HepG2 (cell line): Measurements from ENCODE around the gene GRIK4. TPM values are rescaled to one million over a fixed set of nuclear protein-coding genes. Genes with fewer than 3 reads are reported as not detected.

Source experiments
- ARHGAP35 ChIP-seq: sonication (generic); formaldehyde crosslinking; IDR thresholded peaks from 2 replicates; pipeline ENCODE4 v1.9.0; 2022; ENCODE audit warnings: mild to moderate bottlenecking, inconsistent platforms, moderate library complexity, missing genetic modification reagents, borderline replicate concordance
- BCL6 ChIP-seq: IDR thresholded peaks from 2 replicates; pipeline ENCODE4 v1.6.1; 2016; ENCODE audit warnings: missing genetic modification reagents, missing compliant biosample characterization
- GPN1 ChIP-seq: sonication (generic); formaldehyde crosslinking; IDR thresholded peaks from 2 replicates; pipeline ENCODE4 v1.5.1; 2020; ENCODE audit warnings: missing genetic modification reagents, borderline replicate concordance
- HDAC1 ChIP-seq: sonication (generic); formaldehyde crosslinking; IDR thresholded peaks from 2 replicates; pipeline ENCODE4 v1.5.1; 2020; ENCODE audit warnings: mild to moderate bottlenecking, missing genetic modification reagents
- HNF4A ChIP-seq: sonication (generic); formaldehyde crosslinking; IDR thresholded peaks from 2 replicates; pipeline ENCODE4 v1.4.0; 2020; ENCODE audit warnings: missing genetic modification reagents
- HOXA7 ChIP-seq: sonication (generic); formaldehyde crosslinking; IDR thresholded peaks from 2 replicates; pipeline ENCODE4 v1.8.1; 2022; ENCODE audit warnings: mild to moderate bottlenecking, missing genetic modification reagents, moderate library complexity
- KMT2A ChIP-seq: sonication (generic); formaldehyde crosslinking; IDR thresholded peaks from 2 replicates; pipeline ENCODE4 v1.4.0; 2020; ENCODE audit warnings: missing genetic modification reagents
- PAF1 ChIP-seq: IDR thresholded peaks from 2 replicates; pipeline ENCODE4 v1.6.1; 2016; ENCODE audit warnings: missing genetic modification reagents, missing compliant biosample characterization
- SAFB2 ChIP-seq: sonication (generic); formaldehyde crosslinking; IDR thresholded peaks from 2 replicates; pipeline ENCODE4 v1.5.1; 2020; ENCODE audit warnings: missing genetic modification reagents, low read depth, mild to moderate bottlenecking, borderline replicate concordance
- SRY ChIP-seq: sonication (generic); formaldehyde crosslinking; IDR thresholded peaks from 2 replicates; pipeline ENCODE4 v1.8.0; 2022; ENCODE audit warnings: mild to moderate bottlenecking, missing genetic modification reagents
- TARDBP ChIP-seq: sonication (generic); formaldehyde crosslinking; IDR thresholded peaks from 2 replicates; pipeline ENCODE4 v1.8.0; 2022; ENCODE audit warnings: mild to moderate bottlenecking, missing genetic modification reagents
- TRIM24 ChIP-seq: sonication (generic); formaldehyde crosslinking; IDR thresholded peaks from 2 replicates; pipeline ENCODE4 v1.8.0; 2022; ENCODE audit warnings: mild to moderate bottlenecking, missing genetic modification reagents
- ZMYM3 ChIP-seq: sonication (generic); formaldehyde crosslinking; IDR thresholded peaks from 2 replicates; pipeline ENCODE4 v1.5.1; 2020; ENCODE audit warnings: mild to moderate bottlenecking, missing genetic modification reagents
- ZNF331 ChIP-seq: sonication (generic); formaldehyde crosslinking; IDR thresholded peaks from 2 replicates; pipeline ENCODE4 v1.4.0; 2020; ENCODE audit warnings: missing genetic modification reagents
- ZNF839 ChIP-seq: sonication (generic); formaldehyde crosslinking; IDR thresholded peaks from 2 replicates; pipeline ENCODE4 v1.4.0; 2020; ENCODE audit warnings: missing genetic modification reagents, mild to moderate bottlenecking, borderline replicate concordance
- ZSCAN5A ChIP-seq: sonication (generic); formaldehyde crosslinking; IDR thresholded peaks from 2 replicates; pipeline ENCODE4 v1.8.0; 2022; ENCODE audit warnings: mild to moderate bottlenecking, missing genetic modification reagents, borderline replicate concordance
- polyA plus RNA-seq, 8 experiments: library from polyadenylated mRNA; depleted of rRNA in 3 of 8; stranded (reverse) in 7 of 8; unstranded in 1 of 8; fragments of >200 nt; fragmentation: Illumina TruSeq in 4 of 8; extraction: Trizol in 4 of 8; gene quantifications; 2 replicates each; pipeline versions ENCODE4 v1.2.1 to v1.2.3, GENCODE V29; 2011 to 2016; ENCODE audit warnings: low read depth in 4 of 8, missing spikeins in 1 of 8, mixed read lengths in 1 of 8; ENCODE audit not compliant: insufficient read depth in 1 of 8
- total RNA-seq, 5 experiments: library from RNA; depleted of rRNA; stranded (reverse); fragments of >200 nt; fragmentation: Illumina TruSeq; extraction: Trizol; gene quantifications; 2 replicates each; pipeline ENCODE4 v1.2.3, GENCODE V29; 2016; ENCODE audit warnings: low read depth in 1 of 5
- TF ChIP-seq, protein P1 (sequence below): sonication (generic); formaldehyde crosslinking; IDR thresholded peaks from 2 replicates; pipeline ENCODE4 v1.4.0; 2020; ENCODE audit warnings: missing genetic modification reagents, borderline replicate concordance
- TF ChIP-seq, protein P2 (sequence below): sonication (generic); formaldehyde crosslinking; IDR thresholded peaks from 2 replicates; pipeline ENCODE4 v1.4.0; 2020; ENCODE audit warnings: missing genetic modification reagents, mild to moderate bottlenecking, borderline replicate concordance
- TF ChIP-seq, protein P3 (sequence below): sonication (generic); formaldehyde crosslinking; IDR thresholded peaks from 2 replicates; pipeline ENCODE4 v1.5.1; 2020; ENCODE audit warnings: mild to moderate bottlenecking, missing genetic modification reagents, moderate library complexity
- TF ChIP-seq, protein P4 (sequence below): sonication (generic); formaldehyde crosslinking; IDR thresholded peaks from 2 replicates; pipeline ENCODE4 v1.5.1; 2020; ENCODE audit warnings: mild to moderate bottlenecking, moderate library complexity, missing genetic modification reagents

The GRIK4 gene
- total and polyA plus RNA-seq, 2 of the 13 experiments (the other 11 are each of a cell fraction or from before 2014, with no cell fraction given), result 0.04 to 0.07 TPM

DNA sequence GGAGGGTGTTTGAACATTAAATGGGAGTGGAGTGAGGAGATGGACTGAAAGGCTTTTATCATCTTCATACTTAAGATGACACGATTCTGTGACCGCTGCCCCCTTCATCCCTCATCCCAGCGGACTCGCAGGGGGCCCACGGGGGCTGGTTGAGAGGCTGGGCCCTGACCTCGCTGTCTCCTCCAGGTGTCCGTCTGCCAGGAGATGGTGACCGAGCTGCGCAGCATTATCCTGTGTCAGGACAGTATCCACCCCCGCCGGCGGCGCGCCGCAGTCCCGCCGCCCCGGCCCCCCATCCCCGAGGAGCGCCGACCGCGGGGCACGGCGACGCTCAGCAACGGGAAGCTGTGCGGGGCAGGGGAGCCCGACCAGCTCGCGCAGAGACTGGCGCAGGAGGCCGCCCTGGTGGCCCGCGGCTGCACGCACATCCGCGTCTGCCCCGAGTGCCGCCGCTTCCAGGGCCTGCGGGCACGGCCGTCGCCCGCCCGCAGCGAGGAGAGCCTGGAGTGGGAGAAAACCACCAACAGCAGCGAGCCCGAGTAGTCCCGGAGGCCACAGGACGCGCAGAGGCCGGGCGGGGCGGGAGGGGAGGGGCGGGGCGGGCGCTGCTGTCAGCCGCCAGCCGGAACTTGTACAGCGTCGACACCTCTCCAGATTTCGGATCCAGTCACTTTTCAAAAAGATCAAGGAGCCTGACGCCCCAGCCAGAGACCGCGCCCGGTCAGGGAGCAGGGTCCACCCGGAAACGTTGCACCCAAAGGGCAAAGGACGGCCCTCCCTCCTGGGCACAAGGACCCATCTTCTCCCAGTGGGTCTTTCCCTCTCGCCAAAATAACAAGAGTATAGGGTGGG, 474.4 kb downstream of the GRIK4 start (continued):
- TF ChIP-seq, protein P1, sequence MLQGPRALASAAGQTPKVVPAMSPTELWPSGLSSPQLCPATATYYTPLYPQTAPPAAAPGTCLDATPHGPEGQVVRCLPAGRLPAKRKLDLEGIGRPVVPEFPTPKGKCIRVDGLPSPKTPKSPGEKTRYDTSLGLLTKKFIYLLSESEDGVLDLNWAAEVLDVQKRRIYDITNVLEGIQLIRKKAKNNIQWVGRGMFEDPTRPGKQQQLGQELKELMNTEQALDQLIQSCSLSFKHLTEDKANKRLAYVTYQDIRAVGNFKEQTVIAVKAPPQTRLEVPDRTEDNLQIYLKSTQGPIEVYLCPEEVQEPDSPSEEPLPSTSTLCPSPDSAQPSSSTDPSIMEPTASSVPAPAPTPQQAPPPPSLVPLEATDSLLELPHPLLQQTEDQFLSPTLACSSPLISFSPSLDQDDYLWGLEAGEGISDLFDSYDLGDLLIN (CRISPR knock-in tag), result no peak
- TF ChIP-seq ZNF331 (CRISPR knock-in tag), result 0 out of 2 replicates have a peak, but pooled peaks have one; percentile 23
- TF ChIP-seq, protein P2, sequence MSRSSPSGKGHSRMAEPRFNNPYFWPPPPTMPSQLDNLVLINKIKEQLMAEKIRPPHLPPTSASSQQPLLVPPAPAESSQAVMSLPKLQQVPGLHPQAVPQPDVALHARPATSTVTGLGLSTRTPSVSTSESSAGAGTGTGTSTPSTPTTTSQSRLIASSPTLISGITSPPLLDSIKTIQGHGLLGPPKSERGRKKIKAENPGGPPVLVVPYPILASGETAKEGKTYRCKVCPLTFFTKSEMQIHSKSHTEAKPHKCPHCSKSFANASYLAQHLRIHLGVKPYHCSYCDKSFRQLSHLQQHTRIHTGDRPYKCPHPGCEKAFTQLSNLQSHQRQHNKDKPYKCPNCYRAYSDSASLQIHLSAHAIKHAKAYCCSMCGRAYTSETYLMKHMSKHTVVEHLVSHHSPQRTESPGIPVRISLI, result no peak
- TF ChIP-seq TRIM24, result no peak
- no peak for TF ChIP-seq PAF1
- TF ChIP-seq, protein P3, sequence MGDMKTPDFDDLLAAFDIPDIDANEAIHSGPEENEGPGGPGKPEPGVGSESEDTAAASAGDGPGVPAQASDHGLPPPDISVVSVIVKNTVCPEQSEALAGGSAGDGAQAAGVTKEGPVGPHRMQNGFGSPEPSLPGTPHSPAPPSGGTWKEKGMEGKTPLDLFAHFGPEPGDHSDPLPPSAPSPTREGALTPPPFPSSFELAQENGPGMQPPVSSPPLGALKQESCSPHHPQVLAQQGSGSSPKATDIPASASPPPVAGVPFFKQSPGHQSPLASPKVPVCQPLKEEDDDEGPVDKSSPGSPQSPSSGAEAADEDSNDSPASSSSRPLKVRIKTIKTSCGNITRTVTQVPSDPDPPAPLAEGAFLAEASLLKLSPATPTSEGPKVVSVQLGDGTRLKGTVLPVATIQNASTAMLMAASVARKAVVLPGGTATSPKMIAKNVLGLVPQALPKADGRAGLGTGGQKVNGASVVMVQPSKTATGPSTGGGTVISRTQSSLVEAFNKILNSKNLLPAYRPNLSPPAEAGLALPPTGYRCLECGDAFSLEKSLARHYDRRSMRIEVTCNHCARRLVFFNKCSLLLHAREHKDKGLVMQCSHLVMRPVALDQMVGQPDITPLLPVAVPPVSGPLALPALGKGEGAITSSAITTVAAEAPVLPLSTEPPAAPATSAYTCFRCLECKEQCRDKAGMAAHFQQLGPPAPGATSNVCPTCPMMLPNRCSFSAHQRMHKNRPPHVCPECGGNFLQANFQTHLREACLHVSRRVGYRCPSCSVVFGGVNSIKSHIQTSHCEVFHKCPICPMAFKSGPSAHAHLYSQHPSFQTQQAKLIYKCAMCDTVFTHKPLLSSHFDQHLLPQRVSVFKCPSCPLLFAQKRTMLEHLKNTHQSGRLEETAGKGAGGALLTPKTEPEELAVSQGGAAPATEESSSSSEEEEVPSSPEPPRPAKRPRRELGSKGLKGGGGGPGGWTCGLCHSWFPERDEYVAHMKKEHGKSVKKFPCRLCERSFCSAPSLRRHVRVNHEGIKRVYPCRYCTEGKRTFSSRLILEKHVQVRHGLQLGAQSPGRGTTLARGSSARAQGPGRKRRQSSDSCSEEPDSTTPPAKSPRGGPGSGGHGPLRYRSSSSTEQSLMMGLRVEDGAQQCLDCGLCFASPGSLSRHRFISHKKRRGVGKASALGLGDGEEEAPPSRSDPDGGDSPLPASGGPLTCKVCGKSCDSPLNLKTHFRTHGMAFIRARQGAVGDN (CRISPR knock-in tag), result peak; percentile 56
- peak; percentile 40 for TF ChIP-seq HNF4A
- no peak for TF ChIP-seq HOXA7 (CRISPR knock-in tag)
- no peak for TF ChIP-seq GPN1 (CRISPR knock-in tag)
- TF ChIP-seq, protein P4, sequence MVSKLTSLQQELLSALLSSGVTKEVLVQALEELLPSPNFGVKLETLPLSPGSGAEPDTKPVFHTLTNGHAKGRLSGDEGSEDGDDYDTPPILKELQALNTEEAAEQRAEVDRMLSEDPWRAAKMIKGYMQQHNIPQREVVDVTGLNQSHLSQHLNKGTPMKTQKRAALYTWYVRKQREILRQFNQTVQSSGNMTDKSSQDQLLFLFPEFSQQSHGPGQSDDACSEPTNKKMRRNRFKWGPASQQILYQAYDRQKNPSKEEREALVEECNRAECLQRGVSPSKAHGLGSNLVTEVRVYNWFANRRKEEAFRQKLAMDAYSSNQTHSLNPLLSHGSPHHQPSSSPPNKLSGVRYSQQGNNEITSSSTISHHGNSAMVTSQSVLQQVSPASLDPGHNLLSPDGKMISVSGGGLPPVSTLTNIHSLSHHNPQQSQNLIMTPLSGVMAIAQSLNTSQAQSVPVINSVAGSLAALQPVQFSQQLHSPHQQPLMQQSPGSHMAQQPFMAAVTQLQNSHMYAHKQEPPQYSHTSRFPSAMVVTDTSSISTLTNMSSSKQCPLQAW (CRISPR knock-in tag), result no peak
- TF ChIP-seq SRY, result no peak
- no peak for TF ChIP-seq ZNF839 (CRISPR knock-in tag)
- no peak for TF ChIP-seq SAFB2
- TF ChIP-seq TARDBP (CRISPR knock-in tag), result no peak
- peak; percentile 22; the same call in 1 of the 2 replicates for TF ChIP-seq BCL6 (CRISPR knock-in tag)
- no peak for TF ChIP-seq HDAC1 (CRISPR knock-in tag)
- no peak for TF ChIP-seq ARHGAP35 (CRISPR knock-in tag)
- TF ChIP-seq ZSCAN5A (CRISPR knock-in tag), result no peak
- TF ChIP-seq KMT2A, result no peak
- TF ChIP-seq ZMYM3 (CRISPR knock-in tag), result no peak
